ENCODE results near the gene NRBF2. TPM values are rescaled to one million over a fixed set of nuclear protein-coding genes. Genes with fewer than 3 reads are reported as not detected.

Gene NRBF2
- polyA plus RNA-seq, 2 of the 4 experiments (the other 2 are of a cell fraction) = 16.6 to 27.6 TPM

GRCh38 chr10:63155388-63156020 lies 22.4 kb downstream of the NRBF2 start:
- Histone ChIP-seq H3K4me1 (no peaks in the 10 kb centered on the region), H3K27ac (no peak overlapping the region), H3K4me3 (no peak overlapping the region), H3K9me3 (no peaks in the 10 kb centered on the region), H3K4me2 (no peak overlapping the region)
- ChIA-PET POLR2A (no interaction called here), CTCF (interaction anchor here (0.6 to 6.9 kb wide), 6 partner anchors 12 to 717 kb away, joined by 3 to 57 read pairs (median 32); no protein-coding TSS in a partner anchor)
- TF ChIP-seq RAD21 (conservative IDR thresholded peaks at IDR 0.05 in 1 of 2, IDR thresholded peaks at IDR 0.05 in 1 of 2) (no peak), HOXB13 (CRISPR knock-in tag; IDR thresholded peaks at IDR 0.05; ENCODE audit: low read depth) (no peak), MYC (IDR thresholded peaks at IDR 0.05; ENCODE audit: borderline replicate concordance, low read length) (no peak), NR3C1 (IDR thresholded peaks at IDR 0.05) (no peak), JUNB (IDR thresholded peaks at IDR 0.05) (no peak)
- TF ChIP-seq, protein P1, sequence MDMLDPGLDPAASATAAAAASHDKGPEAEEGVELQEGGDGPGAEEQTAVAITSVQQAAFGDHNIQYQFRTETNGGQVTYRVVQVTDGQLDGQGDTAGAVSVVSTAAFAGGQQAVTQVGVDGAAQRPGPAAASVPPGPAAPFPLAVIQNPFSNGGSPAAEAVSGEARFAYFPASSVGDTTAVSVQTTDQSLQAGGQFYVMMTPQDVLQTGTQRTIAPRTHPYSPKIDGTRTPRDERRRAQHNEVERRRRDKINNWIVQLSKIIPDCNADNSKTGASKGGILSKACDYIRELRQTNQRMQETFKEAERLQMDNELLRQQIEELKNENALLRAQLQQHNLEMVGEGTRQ (IDR thresholded peaks at IDR 0.05) = no peak
- no peak for DNase-seq (ENCODE audit: low read depth in 1 of 2, low spot score in 1 of 2)
- no peak for ATAC-seq
- WGBS (ENCODE audit: missing lambda C conversion rate) = 94% methylated on average over 8 of the region's 8 CpGs
- no peak for FAIRE-seq

DNA sequence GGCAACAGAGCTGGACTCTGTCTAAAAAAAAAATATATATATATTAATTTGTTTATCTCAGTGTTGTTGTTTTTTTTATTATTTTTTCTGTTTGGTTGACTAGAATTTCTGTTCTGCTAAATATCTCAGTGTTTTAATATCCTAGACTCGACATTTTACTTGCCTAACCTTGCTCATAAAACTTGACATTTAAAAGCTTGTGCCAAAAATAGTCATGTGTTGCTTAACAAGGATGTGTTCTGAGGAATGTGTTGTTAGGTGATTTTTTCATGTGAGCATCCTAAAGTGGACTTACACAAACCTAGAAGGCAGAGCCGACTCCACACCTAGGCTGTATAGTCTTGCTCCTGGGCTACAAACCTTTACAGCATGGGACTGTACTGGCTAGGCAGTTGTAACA lies 23.1 kb downstream of the NRBF2 start:
- POLR2A ChIA-PET = no interaction called here

More for the DNA sequence above, 23.1 kb downstream of the NRBF2 start:
- no peak overlapping the region for H3K4me3 ChIP-seq
- DNase-seq (ENCODE audit: low read depth in 1 of 2, low spot score in 1 of 2) = no peak
- no peaks in the 10 kb centered on the region for H3K9me3 ChIP-seq
- TF ChIP-seq FOXS1 (CRISPR knock-in tag; IDR thresholded peaks at IDR 0.05) (no peak), CTCF (IDR thresholded peaks at IDR 0.05) (no peak), ZNF302 (CRISPR knock-in tag; IDR thresholded peaks at IDR 0.05) (no peak), BCL3 (IDR thresholded peaks at IDR 0.05) (no peak), PHF8 (IDR thresholded peaks at IDR 0.05; ENCODE audit: borderline replicate concordance, low read depth) (no peak), JUN (IDR thresholded peaks at IDR 0.05) (no peak), EP300 (IDR thresholded peaks at IDR 0.05) (no peak), PBX3 (IDR thresholded peaks at IDR 0.05) (no peak), MAFK (IDR thresholded peaks at IDR 0.05; ENCODE audit: partially characterized antibody) (no peak), NPAS2 (CRISPR knock-in tag; IDR thresholded peaks at IDR 0.05; ENCODE audit: borderline replicate concordance) (no peak), RARB (CRISPR knock-in tag; IDR thresholded peaks at IDR 0.05) (no peak), CHD2 (IDR thresholded peaks at IDR 0.05; ENCODE audit: low read length, partially characterized antibody) (no peak), ESRRA (IDR thresholded peaks at IDR 0.05; ENCODE audit: borderline replicate concordance, low read length) (no peak)
- TF ChIP-seq, protein P2, sequence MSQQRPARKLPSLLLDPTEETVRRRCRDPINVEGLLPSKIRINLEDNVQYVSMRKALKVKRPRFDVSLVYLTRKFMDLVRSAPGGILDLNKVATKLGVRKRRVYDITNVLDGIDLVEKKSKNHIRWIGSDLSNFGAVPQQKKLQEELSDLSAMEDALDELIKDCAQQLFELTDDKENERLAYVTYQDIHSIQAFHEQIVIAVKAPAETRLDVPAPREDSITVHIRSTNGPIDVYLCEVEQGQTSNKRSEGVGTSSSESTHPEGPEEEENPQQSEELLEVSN (IDR thresholded peaks at IDR 0.05; ENCODE audit: borderline replicate concordance, low read depth) = no peak
- TF ChIP-seq, protein P3, sequence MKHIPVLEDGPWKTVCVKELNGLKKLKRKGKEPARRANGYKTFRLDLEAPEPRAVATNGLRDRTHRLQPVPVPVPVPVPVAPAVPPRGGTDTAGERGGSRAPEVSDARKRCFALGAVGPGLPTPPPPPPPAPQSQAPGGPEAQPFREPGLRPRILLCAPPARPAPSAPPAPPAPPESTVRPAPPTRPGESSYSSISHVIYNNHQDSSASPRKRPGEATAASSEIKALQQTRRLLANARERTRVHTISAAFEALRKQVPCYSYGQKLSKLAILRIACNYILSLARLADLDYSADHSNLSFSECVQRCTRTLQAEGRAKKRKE (CRISPR knock-in tag; IDR thresholded peaks at IDR 0.05; ENCODE audit: low read depth) = no peak
- TF ChIP-seq, protein P4, sequence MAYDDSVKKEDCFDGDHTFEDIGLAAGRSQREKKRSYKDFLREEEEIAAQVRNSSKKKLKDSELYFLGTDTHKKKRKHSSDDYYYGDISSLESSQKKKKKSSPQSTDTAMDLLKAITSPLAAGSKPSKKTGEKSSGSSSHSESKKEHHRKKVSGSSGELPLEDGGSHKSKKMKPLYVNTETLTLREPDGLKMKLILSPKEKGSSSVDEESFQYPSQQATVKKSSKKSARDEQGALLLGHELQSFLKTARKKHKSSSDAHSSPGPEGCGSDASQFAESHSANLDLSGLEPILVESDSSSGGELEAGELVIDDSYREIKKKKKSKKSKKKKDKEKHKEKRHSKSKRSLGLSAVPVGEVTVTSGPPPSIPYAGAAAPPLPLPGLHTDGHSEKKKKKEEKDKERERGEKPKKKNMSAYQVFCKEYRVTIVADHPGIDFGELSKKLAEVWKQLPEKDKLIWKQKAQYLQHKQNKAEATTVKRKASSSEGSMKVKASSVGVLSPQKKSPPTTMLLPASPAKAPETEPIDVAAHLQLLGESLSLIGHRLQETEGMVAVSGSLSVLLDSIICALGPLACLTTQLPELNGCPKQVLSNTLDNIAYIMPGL (CRISPR knock-in tag; IDR thresholded peaks at IDR 0.05; ENCODE audit: borderline replicate concordance) = no peak
- TF ChIP-seq, protein P5, sequence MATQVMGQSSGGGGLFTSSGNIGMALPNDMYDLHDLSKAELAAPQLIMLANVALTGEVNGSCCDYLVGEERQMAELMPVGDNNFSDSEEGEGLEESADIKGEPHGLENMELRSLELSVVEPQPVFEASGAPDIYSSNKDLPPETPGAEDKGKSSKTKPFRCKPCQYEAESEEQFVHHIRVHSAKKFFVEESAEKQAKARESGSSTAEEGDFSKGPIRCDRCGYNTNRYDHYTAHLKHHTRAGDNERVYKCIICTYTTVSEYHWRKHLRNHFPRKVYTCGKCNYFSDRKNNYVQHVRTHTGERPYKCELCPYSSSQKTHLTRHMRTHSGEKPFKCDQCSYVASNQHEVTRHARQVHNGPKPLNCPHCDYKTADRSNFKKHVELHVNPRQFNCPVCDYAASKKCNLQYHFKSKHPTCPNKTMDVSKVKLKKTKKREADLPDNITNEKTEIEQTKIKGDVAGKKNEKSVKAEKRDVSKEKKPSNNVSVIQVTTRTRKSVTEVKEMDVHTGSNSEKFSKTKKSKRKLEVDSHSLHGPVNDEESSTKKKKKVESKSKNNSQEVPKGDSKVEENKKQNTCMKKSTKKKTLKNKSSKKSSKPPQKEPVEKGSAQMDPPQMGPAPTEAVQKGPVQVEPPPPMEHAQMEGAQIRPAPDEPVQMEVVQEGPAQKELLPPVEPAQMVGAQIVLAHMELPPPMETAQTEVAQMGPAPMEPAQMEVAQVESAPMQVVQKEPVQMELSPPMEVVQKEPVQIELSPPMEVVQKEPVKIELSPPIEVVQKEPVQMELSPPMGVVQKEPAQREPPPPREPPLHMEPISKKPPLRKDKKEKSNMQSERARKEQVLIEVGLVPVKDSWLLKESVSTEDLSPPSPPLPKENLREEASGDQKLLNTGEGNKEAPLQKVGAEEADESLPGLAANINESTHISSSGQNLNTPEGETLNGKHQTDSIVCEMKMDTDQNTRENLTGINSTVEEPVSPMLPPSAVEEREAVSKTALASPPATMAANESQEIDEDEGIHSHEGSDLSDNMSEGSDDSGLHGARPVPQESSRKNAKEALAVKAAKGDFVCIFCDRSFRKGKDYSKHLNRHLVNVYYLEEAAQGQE (IDR thresholded peaks at IDR 0.05) = no peak
- no peak for ATAC-seq
- CTCF ChIA-PET = interaction anchor here (0.6 to 6.9 kb wide), 9 partner anchors 11 to 718 kb away, joined by 3 to 57 read pairs (median 17); no protein-coding TSS in a partner anchor
- H3K27ac ChIP-seq = no peak overlapping the region
- WGBS (ENCODE audit: missing lambda C conversion rate) = 60% methylated on average over 2 of the region's 2 CpGs
- FAIRE-seq = no peak
- H3K4me2 ChIP-seq = no peak overlapping the region
- H3K4me1 ChIP-seq = no peaks in the 10 kb centered on the region
